Left renal cortex interstitium (tissue), 4 donors: ENCODE data around the gene C8A. TPM values are rescaled to one million over a fixed set of nuclear protein-coding genes. Genes with fewer than 3 reads are reported as not detected.

Experiments used
- DNase-seq, 4 donors: peaks; one replicate each; pipeline ENCODE4 v3.0.0-alpha.2; 2013; ENCODE audit warnings: low read depth in 4 of 4, low spot score in 2 of 4, missing footprints in 1 of 4
- polyA plus RNA-seq, 4 donors: library from polyadenylated mRNA; unstranded; fragments of 120-200 nt; gene quantifications; one replicate each; pipeline ENCODE4 v1.2.1, GENCODE V29; 2013; ENCODE audit not compliant: insufficient read length in 4 of 4

Gene C8A
- polyA plus RNA-seq, 4 donors = 0.06 to 0.59 TPM; not detected in 2

DNA sequence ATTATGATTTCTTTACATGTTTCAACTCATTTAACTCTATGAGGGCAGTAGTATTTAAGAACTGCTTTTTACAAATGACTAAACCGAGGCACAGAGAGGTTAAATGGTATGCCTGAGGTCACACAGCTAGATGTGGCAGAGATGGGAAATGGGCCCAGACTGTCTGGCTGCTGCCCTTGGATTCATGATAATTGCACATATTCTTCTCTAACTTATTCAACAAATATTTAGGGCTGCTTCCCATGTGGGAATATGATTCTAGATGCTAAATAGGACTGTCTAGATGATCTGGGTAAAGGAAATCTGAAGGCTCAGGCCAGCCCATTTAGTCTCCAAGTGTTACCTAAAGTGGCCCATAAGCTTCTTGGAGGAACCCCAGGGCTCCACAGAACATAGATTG, 26.2 kb downstream of the C8A start:
- no peak for DNase-seq

DNA sequence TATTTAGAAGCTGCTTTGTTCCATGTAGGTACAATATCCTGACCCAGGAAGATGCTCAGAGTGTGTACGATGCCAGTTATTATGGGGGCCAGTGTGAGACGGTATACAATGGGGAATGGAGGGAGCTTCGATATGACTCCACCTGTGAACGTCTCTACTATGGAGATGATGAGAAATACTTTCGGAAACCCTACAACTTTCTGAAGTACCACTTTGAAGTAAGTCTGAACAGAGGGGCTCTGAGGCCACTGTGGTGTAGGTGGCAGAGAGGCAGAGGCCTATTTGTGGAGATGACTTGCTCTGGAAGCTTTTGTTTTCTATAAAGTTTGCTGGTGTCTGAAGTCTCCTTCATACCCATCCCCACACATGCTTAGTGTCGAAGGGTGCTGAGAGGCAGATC, 26.8 kb downstream of the C8A start:
- DNase-seq = no peak

DNA sequence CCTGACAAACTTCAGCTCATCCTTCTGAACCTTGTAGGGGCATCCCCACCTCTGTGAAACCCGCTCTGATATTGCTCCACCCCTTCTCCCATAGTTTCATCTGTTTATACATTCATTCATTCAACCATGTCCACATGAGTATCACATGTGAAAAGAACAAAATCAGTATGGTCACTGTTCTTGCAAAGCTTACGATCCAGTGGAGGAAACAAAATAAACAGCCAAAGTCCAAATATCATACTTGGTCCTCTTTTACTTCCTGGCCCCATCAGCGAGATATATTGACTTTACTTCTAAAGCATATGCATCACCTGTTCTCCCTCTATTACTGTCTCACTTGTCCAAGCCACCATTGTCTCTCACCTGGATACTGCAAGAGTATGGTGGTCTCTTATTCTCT, 35.6 kb downstream of the C8A start:
- DNase-seq = no peak

DNA sequence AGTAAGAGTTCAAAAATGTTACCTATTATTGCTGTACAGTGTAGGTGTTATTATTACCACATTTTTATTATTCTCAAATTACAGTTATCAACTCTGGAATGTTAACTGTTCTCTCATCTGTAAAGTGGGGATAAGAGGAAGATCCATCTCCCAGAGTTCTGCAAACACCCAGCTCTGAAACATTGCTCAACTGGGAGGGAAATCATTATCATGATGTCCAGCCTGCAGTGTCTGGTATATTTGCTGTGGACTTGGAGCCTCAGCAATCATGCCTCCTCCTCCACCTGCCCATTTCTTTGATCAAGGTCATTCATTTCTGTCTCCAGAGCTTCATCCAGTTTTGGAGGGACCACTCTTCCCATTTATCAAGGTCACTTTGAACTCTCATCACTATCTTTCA, 39.4 kb downstream of the C8A start:
- no peak for DNase-seq

- DNase-seq = no peak
These were observed 42.8 kb downstream of the C8A start for GRCh38 chr1:56897150-56898004.

- DNase-seq = no peak
These were observed 43.4 kb downstream of the C8A start for GRCh38 chr1:56898005-56898373.

DNA sequence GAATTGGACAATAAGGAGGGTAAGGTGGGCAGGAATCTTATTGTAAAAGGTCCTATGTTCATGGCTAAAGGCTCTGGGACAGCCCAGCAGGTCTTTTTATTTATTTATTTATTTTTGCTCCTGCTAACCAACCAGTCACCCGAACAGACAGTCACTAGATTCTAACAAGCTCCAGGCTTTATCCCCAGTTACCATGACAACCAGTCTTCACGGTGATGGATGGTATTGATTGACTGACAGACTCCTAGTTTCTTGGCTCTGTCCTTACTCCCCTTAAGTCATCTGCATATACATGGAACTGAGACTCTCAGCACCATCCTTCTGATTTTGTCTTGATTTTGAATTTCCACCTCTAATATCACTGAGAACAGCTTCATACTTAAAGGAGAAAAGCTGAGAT, 44.3 kb downstream of the C8A start:
- DNase-seq = no peak

- no peak for DNase-seq
These were observed 47.1 kb downstream of the C8A start for GRCh38 chr1:56901716-56902115.

GRCh38 chr1:56903778-56904177, 49.2 kb downstream of the C8A start:
- DNase-seq = no peak

DNA sequence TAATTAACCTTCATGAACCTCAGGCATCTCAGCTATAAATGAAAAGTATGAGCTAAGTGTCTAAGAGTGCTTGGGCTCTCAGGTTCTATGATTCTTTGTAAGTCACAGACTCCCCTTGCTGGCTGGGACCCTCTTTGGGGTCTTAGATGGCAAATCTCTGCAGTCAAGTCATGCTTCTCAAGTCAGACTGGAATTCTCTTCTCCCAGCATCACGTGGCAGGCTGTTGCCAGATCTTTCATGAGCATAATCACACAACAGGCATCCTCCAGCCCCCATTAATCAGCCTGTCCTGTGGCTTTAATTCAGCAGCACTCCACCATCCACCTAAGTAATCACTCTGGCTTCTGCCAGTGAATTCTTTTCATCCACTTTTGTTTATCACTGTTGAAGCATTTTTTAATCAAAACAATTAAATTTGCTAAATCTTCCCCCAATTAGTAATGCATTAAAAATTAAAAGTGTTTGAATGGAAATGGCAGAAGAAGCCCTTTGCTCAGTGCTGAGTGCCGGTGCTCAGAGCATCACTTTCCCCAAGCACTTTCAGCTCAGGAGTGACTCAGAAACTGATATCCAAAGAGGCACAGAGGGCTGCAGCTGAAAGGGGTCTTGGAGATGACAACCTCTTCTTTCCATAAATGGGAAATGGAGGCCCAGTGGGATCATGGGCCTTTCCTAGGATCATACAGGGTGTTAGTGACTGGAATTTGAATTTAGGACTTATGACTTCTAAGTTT, 50.2 kb downstream of the C8A start:
- no peak for DNase-seq

DNA sequence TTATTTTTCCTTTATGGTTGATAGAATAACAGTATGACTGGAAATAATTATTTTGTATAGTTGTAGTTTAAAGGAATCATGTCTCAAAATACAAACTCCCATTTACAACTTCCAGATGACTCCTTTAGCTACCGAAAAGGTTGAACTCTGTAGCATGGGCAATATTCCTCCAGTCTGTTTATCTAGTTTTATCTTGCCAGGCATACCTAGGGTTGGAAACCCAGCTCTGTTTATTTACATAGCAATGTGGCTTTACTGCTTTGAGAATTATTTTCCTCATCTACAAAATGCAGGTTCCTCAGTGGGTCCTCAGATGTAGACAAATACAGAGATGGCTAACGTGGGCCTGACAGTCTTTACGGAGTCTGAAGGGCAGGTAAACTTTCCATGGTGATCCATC, 51.1 kb downstream of the C8A start:
- no peak for DNase-seq

GRCh38 chr1:56908619-56909221, 54.1 kb downstream of the C8A start:
- DNase-seq = no peak

DNA sequence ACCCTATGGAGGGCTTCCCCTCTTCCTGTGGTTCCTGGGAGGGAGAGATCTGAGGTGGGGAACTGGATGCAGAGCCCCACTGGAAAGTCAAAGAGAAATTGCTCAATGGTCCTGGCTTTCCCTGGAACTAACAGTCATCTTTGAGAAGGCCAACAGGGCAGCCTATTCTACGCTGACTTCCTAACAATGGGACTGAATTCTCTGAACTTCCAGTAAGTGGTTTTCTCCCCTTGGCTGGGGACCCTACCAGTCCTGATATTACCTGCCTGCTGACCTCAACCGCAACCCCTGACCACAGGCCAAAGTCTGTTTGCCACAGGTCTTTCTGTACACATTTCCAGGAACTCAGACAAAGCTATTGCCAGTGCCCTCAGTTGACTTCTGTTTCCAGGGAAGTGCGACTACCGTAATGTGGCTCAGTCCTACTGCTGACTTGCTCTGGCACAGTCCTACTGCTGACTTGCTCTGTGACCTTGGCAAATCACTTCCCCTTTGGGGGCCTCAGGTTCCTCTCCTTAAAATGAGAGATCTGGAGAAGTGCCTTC, 55.9 kb downstream of the C8A start:
- no peak for DNase-seq

DNA sequence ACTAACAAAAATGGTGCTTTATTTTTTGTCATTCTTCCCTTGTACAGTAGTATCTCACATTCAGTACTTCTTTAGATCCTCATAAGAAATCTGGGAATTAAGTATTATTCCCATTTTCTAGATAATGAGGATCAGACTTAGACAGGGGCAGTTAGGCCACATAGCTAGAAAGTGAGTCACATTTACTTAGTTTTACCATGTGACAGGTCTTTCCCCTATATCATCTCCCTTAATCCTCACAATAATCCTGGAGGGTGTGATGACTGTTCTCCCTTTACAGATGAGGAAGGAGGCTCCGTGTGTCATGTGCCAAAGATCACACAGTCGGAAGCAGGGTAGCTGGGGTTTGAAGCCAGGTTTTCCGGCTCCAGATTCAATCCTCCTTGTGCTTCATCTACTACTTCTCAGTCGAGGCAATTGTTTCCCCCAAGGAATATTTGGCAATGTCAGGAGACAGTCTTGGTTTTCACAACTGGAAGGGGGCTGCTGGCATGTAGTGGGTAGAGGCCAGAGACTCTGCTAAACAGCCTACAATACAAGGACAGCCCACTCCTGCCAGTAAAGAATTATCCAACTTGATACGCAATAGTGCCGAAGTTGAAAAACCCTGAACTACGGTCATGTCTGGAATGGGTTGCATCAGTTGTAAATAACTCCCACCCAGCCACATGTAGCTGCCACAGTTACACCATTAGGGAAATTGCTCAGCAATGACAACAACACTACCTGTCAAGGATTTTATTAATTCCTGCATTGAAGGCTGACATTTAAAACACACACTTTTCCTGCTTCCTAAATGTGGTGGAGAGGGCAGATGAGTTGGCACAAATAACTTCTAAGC, 56.7 kb downstream of the C8A start:
- no peak for DNase-seq

- DNase-seq = no peak
These were observed 57.7 kb downstream of the C8A start for GRCh38 chr1:56912325-56912724.

- no peak for DNase-seq
These were observed 61.4 kb downstream of the C8A start for GRCh38 chr1:56915960-56916359.

DNA sequence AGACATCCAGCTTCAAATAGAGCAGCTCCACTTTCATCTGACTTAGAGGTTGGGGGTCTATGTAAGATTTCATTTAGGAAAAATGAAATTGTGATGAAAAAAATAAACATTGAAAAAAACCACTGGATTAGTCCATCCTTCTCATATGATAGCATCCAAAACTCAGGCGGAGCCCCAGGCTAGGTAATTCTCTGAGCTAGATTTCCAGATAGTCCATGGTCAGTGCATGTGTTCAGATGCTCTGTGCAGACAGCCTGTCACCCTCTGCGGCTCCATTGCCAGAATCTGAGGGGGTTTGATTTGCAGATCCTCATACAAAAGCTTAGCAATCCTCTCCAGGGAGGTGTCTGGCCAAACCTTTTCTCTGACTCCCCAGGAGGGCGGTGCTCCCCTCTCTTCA, 62.0 kb downstream of the C8A start:
- no peak for DNase-seq

DNA sequence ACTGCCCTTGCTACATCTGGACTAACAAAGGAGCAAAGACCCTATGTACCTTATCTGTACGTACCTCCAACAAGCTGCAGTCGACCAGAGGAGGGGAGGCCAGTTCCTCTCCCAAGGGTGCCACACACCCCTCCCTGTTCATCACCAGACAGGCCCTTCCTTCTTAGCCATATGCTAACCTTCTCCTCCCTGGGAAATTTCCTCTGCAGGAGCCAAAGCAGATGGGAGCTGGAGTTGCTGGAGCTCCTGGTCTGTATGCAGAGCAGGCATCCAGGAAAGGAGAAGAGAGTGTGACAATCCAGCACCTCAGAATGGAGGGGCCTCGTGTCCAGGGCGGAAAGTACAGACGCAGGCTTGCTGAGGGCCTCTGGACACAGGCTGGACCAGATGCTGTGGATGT, 62.8 kb downstream of the C8A start:
- no peak for DNase-seq

- no peak for DNase-seq
These were observed 66.0 kb downstream of the C8A start for GRCh38 chr1:56920591-56921001.

- no peak for DNase-seq
These were observed 66.9 kb downstream of the C8A start for GRCh38 chr1:56921479-56921878.

- no peak for DNase-seq
These were observed 67.5 kb downstream of the C8A start for GRCh38 chr1:56922070-56922469.
